ENCODE results near the gene SH3BP5L. TPM values are rescaled to one million over a fixed set of nuclear protein-coding genes. Genes with fewer than 3 reads are reported as not detected.
"Not testable (repeated sequence)": the region's sequence is repeated elsewhere in the genome, so short reads cannot be mapped to it uniquely, and the experiment has no call there.

SH3BP5L gene
- total and polyA plus RNA-seq, 2 donors (not counting 1 experiment from before 2014, with no cell fraction given), result 17.5 to 19.8 TPM

GRCh38 chr1:248790456-248790855, 35.3 kb downstream of the SH3BP5L start:
- TF ChIP-seq CTCF (conservative IDR thresholded peaks at IDR 0.05 in 1 of 2, IDR thresholded peaks at IDR 0.05 in 1 of 2; ENCODE audit: low read depth in 1 of 2, low read length in 2 of 2) (no peak), EZH2 (IDR thresholded peaks at IDR 0.05; ENCODE audit: low read length, missing control alignments) (no peak)
- no peaks in the 10 kb centered on the region for H3K36me3 ChIP-seq (ENCODE audit: control insufficient read depth, insufficient read depth, low read length)
- H3K4me3 ChIP-seq (replicated peaks in 1 of 4; ENCODE audit: control extremely low read depth in 1 of 4, insufficient read depth in 1 of 4, low read depth in 3 of 4, low read length in 4 of 4), result no peak overlapping the region
- no peaks in the 10 kb centered on the region for H3K79me2 ChIP-seq (ENCODE audit: control insufficient read depth, insufficient read depth, low read length)
- H3K27me3 ChIP-seq (ENCODE audit: control insufficient read depth, insufficient read depth, low read length), result no peaks in the 10 kb centered on the region
- no peak for DNase-seq (ENCODE audit: low read depth in 2 of 2)
- H3K9me3 ChIP-seq (ENCODE audit: control insufficient read depth, insufficient read depth, low read depth, low read length), result no peaks in the 10 kb centered on the region
- no peaks in the 10 kb centered on the region for H4K20me1 ChIP-seq (ENCODE audit: control insufficient read depth, extremely low read depth, insufficient read depth, low read length)
- H3K4me1 ChIP-seq (ENCODE audit: control insufficient read depth, extremely low read depth, insufficient read depth, low read length), result no peaks in the 10 kb centered on the region
- no peak overlapping the region for H3K9ac ChIP-seq (ENCODE audit: insufficient read depth, low read length)
- no peak overlapping the region for H2AFZ ChIP-seq (ENCODE audit: low read length)
- H3K27ac ChIP-seq (ENCODE audit: insufficient read depth, low read length), result no peak overlapping the region
- H3K4me2 ChIP-seq (ENCODE audit: extremely low read depth, insufficient read depth, low read length), result no peak overlapping the region

GRCh38 chr1:248789337-248789736, 36.4 kb downstream of the SH3BP5L start:
- not testable (repeated sequence) for H3K9me3 ChIP-seq (ENCODE audit: control insufficient read depth, insufficient read depth, low read depth, low read length); H3K4me1 ChIP-seq (ENCODE audit: control insufficient read depth, extremely low read depth, insufficient read depth, low read length); H3K79me2 ChIP-seq (ENCODE audit: control insufficient read depth, insufficient read depth, low read length); H3K9ac ChIP-seq (ENCODE audit: insufficient read depth, low read length); H3K27me3 ChIP-seq (ENCODE audit: control insufficient read depth, insufficient read depth, low read length); H3K4me2 ChIP-seq (ENCODE audit: extremely low read depth, insufficient read depth, low read length); H4K20me1 ChIP-seq (ENCODE audit: control insufficient read depth, extremely low read depth, insufficient read depth, low read length); H3K4me3 ChIP-seq (replicated peaks in 1 of 4; ENCODE audit: control extremely low read depth in 1 of 4, insufficient read depth in 1 of 4, low read depth in 3 of 4, low read length in 4 of 4); H2AFZ ChIP-seq (ENCODE audit: low read length); H3K27ac ChIP-seq (ENCODE audit: insufficient read depth, low read length); H3K36me3 ChIP-seq (ENCODE audit: control insufficient read depth, insufficient read depth, low read length); DNase-seq (ENCODE audit: low read depth in 2 of 2)

GRCh38 chr1:248788327-248788726, 37.4 kb downstream of the SH3BP5L start:
- H3K4me1 ChIP-seq (ENCODE audit: control insufficient read depth, extremely low read depth, insufficient read depth, low read length), result no peaks in the 10 kb centered on the region
- no peaks in the 10 kb centered on the region for H3K9me3 ChIP-seq (ENCODE audit: control insufficient read depth, insufficient read depth, low read depth, low read length)
- H3K4me2 ChIP-seq (ENCODE audit: extremely low read depth, insufficient read depth, low read length), result no peak overlapping the region
- H3K27me3 ChIP-seq (ENCODE audit: control insufficient read depth, insufficient read depth, low read length), result no peaks in the 10 kb centered on the region
- H3K36me3 ChIP-seq (ENCODE audit: control insufficient read depth, insufficient read depth, low read length), result no peaks in the 10 kb centered on the region
- no peak overlapping the region for H2AFZ ChIP-seq (ENCODE audit: low read length)
- DNase-seq (ENCODE audit: low read depth in 2 of 2), result no peak
- H3K79me2 ChIP-seq (ENCODE audit: control insufficient read depth, insufficient read depth, low read length), result no peaks in the 10 kb centered on the region
- H3K4me3 ChIP-seq (replicated peaks in 1 of 4; ENCODE audit: control extremely low read depth in 1 of 4, insufficient read depth in 1 of 4, low read depth in 3 of 4, low read length in 4 of 4), result no peak overlapping the region
- no peaks in the 10 kb centered on the region for H4K20me1 ChIP-seq (ENCODE audit: control insufficient read depth, extremely low read depth, insufficient read depth, low read length)
- no peak for TF ChIP-seq CTCF (conservative IDR thresholded peaks at IDR 0.05 in 1 of 2, IDR thresholded peaks at IDR 0.05 in 1 of 2; ENCODE audit: low read depth in 1 of 2, low read length in 2 of 2)
- TF ChIP-seq EZH2 (IDR thresholded peaks at IDR 0.05; ENCODE audit: low read length, missing control alignments), result no peak
- H3K27ac ChIP-seq (ENCODE audit: insufficient read depth, low read length), result no peak overlapping the region
- no peak overlapping the region for H3K9ac ChIP-seq (ENCODE audit: insufficient read depth, low read length)

All from fibroblast of lung (primary cell).